LNCaP clone FGC (cell line): ENCODE measurements around the gene SNX8.

Experiments
- DNase-seq: peaks from one replicate; pipeline ENCODE4 v3.0.0-alpha.2; 2011; ENCODE audit warnings: low read depth
- H3K4me3 ChIP-seq: 2 replicates; pipeline ENCODE4 v1.5.1; 2011; ENCODE audit warnings: mild to moderate bottlenecking, low read depth, low read length, control low read depth
- CTCF ChIP-seq: IDR thresholded peaks from 2 replicates; pipeline ENCODE4 v1.5.1; 2012; ENCODE audit warnings: mild to moderate bottlenecking; ENCODE audit not compliant: control insufficient read depth, insufficient read depth; ENCODE audit errors: extremely low read depth

The SNX8 gene

GRCh38 chr7:2314209-2314955 lies at the start of gene SNX8:
Gene SNX8 (minus strand): TSS chr7:2314441. CDS start chr7:2314421, 20 bp downstream.
- peak; percentile 70 for DNase-seq
- TF ChIP-seq CTCF, result no peak
- H3K4me3 ChIP-seq, result peak within 1 kb of the TSS; percentile 86

- no peak overlapping the region for H3K4me3 ChIP-seq
- DNase-seq, result no peak
- no peak for TF ChIP-seq CTCF
Measured at GRCh38 chr7:2362385-2363088, 48.3 kb upstream of the SNX8 start.

GRCh38 chr7:2360796-2361195 lies 46.6 kb upstream of the SNX8 start:
- H3K4me3 ChIP-seq, result no peak overlapping the region
- no peak for TF ChIP-seq CTCF
- DNase-seq, result no peak

GRCh38 chr7:2359610-2360009 lies 45.4 kb upstream of the SNX8 start:
- no peak for DNase-seq
- TF ChIP-seq CTCF, result no peak
- no peak overlapping the region for H3K4me3 ChIP-seq

- no peak for DNase-seq
- TF ChIP-seq CTCF, result no peak
- H3K4me3 ChIP-seq, result no peak overlapping the region
Measured at GRCh38 chr7:2358968-2359527, 44.8 kb upstream of the SNX8 start.

GRCh38 chr7:2357571-2357970 lies 43.3 kb upstream of the SNX8 start:
- H3K4me3 ChIP-seq, result no peak overlapping the region; the same call in 1 of the 2 replicates
- TF ChIP-seq CTCF, result no peak
- no peak for DNase-seq

GRCh38 chr7:2357165-2357564 lies 42.9 kb upstream of the SNX8 start:
- peak overlapping the region; percentile 77 for H3K4me3 ChIP-seq
- DNase-seq, result peak; percentile 30
- no peak for TF ChIP-seq CTCF
